CD14-positive monocyte (primary cell): ENCODE measurements around the gene LYPLA2. TPM values are rescaled to one million over a fixed set of nuclear protein-coding genes. Genes with fewer than 3 reads are reported as not detected.

Experiments used
- DNase-seq, 3 donors: peaks; one replicate each; pipeline ENCODE4 v3.0.0-alpha.2; 2011 to 2022
- H2AFZ ChIP-seq: 2 replicates; pipeline ENCODE4 v1.6.0; 2012; ENCODE audit warnings: mild to moderate bottlenecking, low read depth, low read length, inconsistent platforms; ENCODE audit not compliant: insufficient read depth, poor library complexity, severe bottlenecking
- H3K27ac ChIP-seq, 2 donors: 1 replicate in 1 of 2; 2 replicates in 1 of 2; pipeline ENCODE4 v1.5.1; 2012 to 2013; ENCODE audit warnings: low read length in 2 of 2, control low read depth in 1 of 2, inconsistent platforms in 1 of 2, low read depth in 1 of 2, mild to moderate bottlenecking in 1 of 2
- H3K27me3 ChIP-seq, 2 donors: one replicate each; pipeline versions ENCODE4 v1.6.0 to v1.6.1; 2011 to 2013; ENCODE audit warnings: low read length in 2 of 2; ENCODE audit not compliant: control insufficient read depth in 2 of 2, insufficient read depth in 2 of 2
- H3K36me3 ChIP-seq, 2 donors: replicated peaks in 1 of 2; 1 replicate in 1 of 2; 2 replicates in 1 of 2; pipeline versions ENCODE4 v1.5.1 to v1.6.1; 2012 to 2013; ENCODE audit warnings: low read length in 2 of 2, control low read depth in 1 of 2, inconsistent platforms in 1 of 2, mild to moderate bottlenecking in 1 of 2; ENCODE audit not compliant: insufficient read depth in 2 of 2, control insufficient read depth in 1 of 2
- H3K4me1 ChIP-seq, 2 donors: 1 replicate in 1 of 2; 2 replicates in 1 of 2; pipeline versions ENCODE4 v1.5.1 to v1.6.1; 2012 to 2013; ENCODE audit warnings: low read length in 2 of 2, control low read depth in 1 of 2, inconsistent platforms in 1 of 2, mild to moderate bottlenecking in 1 of 2, moderate library complexity in 1 of 2; ENCODE audit not compliant: insufficient read depth in 2 of 2, control insufficient read depth in 1 of 2
- H3K4me2 ChIP-seq: replicated peaks from 2 replicates; pipeline ENCODE3; 2012; ENCODE audit warnings: low read length, moderate library complexity, mild to moderate bottlenecking; ENCODE audit not compliant: poor library complexity, severe bottlenecking; ENCODE audit errors: extremely low read depth
- H3K4me3 ChIP-seq, 3 experiments: fragments of 200-600 bp in 1 of 3; sonication (generic) in 1 of 3; replicated peaks in 1 of 3; 1 replicate in 2 of 3; 2 replicates in 1 of 3; pipeline ENCODE4 v1.5.1; 2011 to 2013; ENCODE audit warnings: low read length in 3 of 3, mild to moderate bottlenecking in 3 of 3, control low read depth in 2 of 3, low read depth in 2 of 3, inconsistent platforms in 1 of 3, moderate library complexity in 1 of 3
- H3K79me2 ChIP-seq: 2 replicates; pipeline ENCODE4 v1.6.0; 2012; ENCODE audit warnings: mild to moderate bottlenecking, control low read depth, inconsistent platforms, low read length, moderate library complexity; ENCODE audit not compliant: insufficient read depth
- H3K9ac ChIP-seq: 2 replicates; pipeline ENCODE4 v1.6.0; 2017; ENCODE audit warnings: low read length, mild to moderate bottlenecking; ENCODE audit not compliant: insufficient read depth, poor library complexity, severe bottlenecking
- H3K9me3 ChIP-seq, 2 donors: replicated peaks in 1 of 2; 1 replicate in 1 of 2; 2 replicates in 1 of 2; pipeline versions ENCODE4 v1.5.1 to v1.6.1; 2012 to 2013; ENCODE audit warnings: low read length in 2 of 2, control low read depth in 1 of 2; ENCODE audit not compliant: control insufficient read depth in 1 of 2, insufficient read depth in 1 of 2
- H4K20me1 ChIP-seq: 2 replicates; pipeline ENCODE4 v1.6.0; 2012; ENCODE audit warnings: mild to moderate bottlenecking, low read length, control low read depth, moderate library complexity; ENCODE audit not compliant: insufficient read depth
- H3K27ac Mint-ChIP-seq, 7 donors: one replicate each; pipeline ENCODE4 v1.8.0; 2020; ENCODE audit warnings: mild to moderate bottlenecking in 7 of 7, mixed read lengths in 7 of 7, moderate library complexity in 6 of 7, inconsistent platforms in 2 of 7
- H3K27me3 Mint-ChIP-seq, 3 donors: one replicate each; pipeline ENCODE4 v1.8.0; 2021 to 2022; ENCODE audit warnings: low read depth in 3 of 3, mild to moderate bottlenecking in 3 of 3, mixed read lengths in 3 of 3, moderate library complexity in 3 of 3, inconsistent platforms in 1 of 3
- H3K36me3 Mint-ChIP-seq, 2 donors: one replicate each; pipeline ENCODE4 v1.8.0; 2020; ENCODE audit warnings: mixed read lengths in 2 of 2, inconsistent platforms in 1 of 2, mild to moderate bottlenecking in 1 of 2
- H3K4me1 Mint-ChIP-seq: one replicate; pipeline ENCODE4 v1.8.0; 2020; ENCODE audit warnings: mild to moderate bottlenecking, mixed read lengths
- H3K4me3 Mint-ChIP-seq, 2 donors: one replicate each; pipeline ENCODE4 v1.8.0; 2020; ENCODE audit warnings: mild to moderate bottlenecking in 2 of 2, mixed read lengths in 2 of 2, moderate library complexity in 1 of 2
- H3K9me3 Mint-ChIP-seq, 7 donors: one replicate each; pipeline ENCODE4 v1.8.0; 2020 to 2022; ENCODE audit warnings: mixed read lengths in 7 of 7, mild to moderate bottlenecking in 6 of 7, moderate library complexity in 6 of 7, inconsistent platforms in 2 of 7
- CTCF ChIP-seq: fragments of 200-600 bp; IDR thresholded peaks from one replicate; pipeline ENCODE4 v1.8.0; 2022; ENCODE audit warnings: antibody characterized with exemption, mild to moderate bottlenecking
- WGBS: methylation state at CpG from one replicate; pipeline ENCODE4 v1.1.5; 2013; ENCODE audit warnings: missing lambda C conversion rate; ENCODE audit not compliant: insufficient coverage; 5-methylcytosine and 5-hydroxymethylcytosine counted together
- intact Hi-C, 2 donors: fragments of 100-400 bp; cut with micrococcal nuclease; formaldehyde crosslinking; loops; one replicate each; pipeline versions ENCODE4 v1.15.0 to v1.15.1; 2023
- polyA plus RNA-seq, 3 donors: library from polyadenylated mRNA; depleted of rRNA in 1 of 3; unstranded in 2 of 3; stranded (reverse) in 1 of 3; fragments of 300-500 nt in 2 of 3; fragments of >200 nt in 1 of 3; fragmentation: Illumina TruSeq in 2 of 3; gene quantifications; 1 replicate in 2 of 3; 2 replicates in 1 of 3; pipeline ENCODE4 v1.2.3, GENCODE V29; 2012 to 2021

The LYPLA2 gene
- polyA plus RNA-seq, 3 donors = 68.3 to 86.7 (median 74.1) TPM

DNA sequence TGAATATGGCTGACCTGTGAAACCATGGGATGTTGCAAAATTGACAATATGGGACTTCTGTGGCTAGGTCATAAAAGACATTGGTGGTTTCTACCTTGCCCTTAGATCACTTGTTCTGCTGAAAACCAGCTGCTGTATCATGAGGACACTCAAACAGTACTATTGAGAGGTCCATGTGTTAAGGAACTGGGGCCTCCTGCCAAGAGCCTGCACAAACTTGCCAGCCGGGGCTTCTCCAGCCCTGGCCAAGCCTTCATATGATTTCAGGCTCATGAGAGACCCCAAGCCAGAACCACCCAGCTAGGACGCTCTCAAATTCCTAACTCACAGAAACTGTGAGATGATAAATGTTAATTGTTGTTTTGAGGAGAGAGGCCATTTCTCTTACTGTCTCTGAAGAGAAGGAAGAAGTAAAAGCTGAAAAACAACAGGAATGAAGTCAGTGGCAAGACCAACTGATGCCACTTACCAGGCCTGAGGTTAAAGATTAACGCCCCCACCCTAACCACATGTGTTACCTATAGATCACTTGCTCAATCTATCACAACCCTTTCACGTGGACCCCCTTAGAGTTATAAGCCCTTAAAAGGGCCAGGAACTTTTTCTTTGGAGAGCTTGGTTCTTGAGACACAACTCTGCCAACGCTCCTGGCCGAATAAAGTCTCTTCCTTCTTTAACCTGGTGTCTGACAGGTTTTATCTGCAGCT, 16.6 kb upstream of the LYPLA2 start:
- no peak overlapping the region for H3K4me3 ChIP-seq
- H4K20me1 ChIP-seq = no peaks in the 10 kb centered on the region
- intact Hi-C loops = loop anchor here (5.0 kb wide), 2 partner anchors 38 to 148 kb away; no protein-coding TSS in a partner anchor
- peaks cover 17% of the 10 kb centered on the region for H3K4me1 Mint-ChIP-seq
- H3K27me3 ChIP-seq = no peaks in the 10 kb centered on the region
- no peaks in the 10 kb centered on the region for H3K9me3 ChIP-seq
- no peak overlapping the region for H3K4me3 Mint-ChIP-seq
- 89% methylated on average over 5 of the region's 6 CpGs for WGBS
- H3K27ac ChIP-seq = no peak overlapping the region
- H3K4me1 ChIP-seq = peaks cover 17 to 18% of the 10 kb centered on the region in 2 donors
- DNase-seq = no peak
- H3K9me3 Mint-ChIP-seq = peaks cover 0 to 2% (median 0%) of the 10 kb centered on the region in 7 donors
- H3K36me3 Mint-ChIP-seq = peaks cover 4 to 10% of the 10 kb centered on the region in 2 donors
- no peaks in the 10 kb centered on the region for H3K36me3 ChIP-seq
- H3K4me2 ChIP-seq = no peak overlapping the region
- H3K27ac Mint-ChIP-seq = no peak overlapping the region
- no peak overlapping the region for H2AFZ ChIP-seq
- H3K9ac ChIP-seq = no peak overlapping the region
- H3K79me2 ChIP-seq = peaks cover 30% of the 10 kb centered on the region
- no peaks in the 10 kb centered on the region for H3K27me3 Mint-ChIP-seq
- no peak for TF ChIP-seq CTCF

- Mint-ChIP-seq H3K4me3 (no peak overlapping the region), H3K36me3 (peaks cover 7 to 8% of the 10 kb centered on the region in 2 donors), H3K27ac (no peak overlapping the region), H3K9me3 (no peaks in the 10 kb centered on the region), H3K4me1 (peaks cover 27% of the 10 kb centered on the region), H3K27me3 (no peaks in the 10 kb centered on the region)
- Histone ChIP-seq H3K36me3 (no peaks in the 10 kb centered on the region), H3K79me2 (peaks cover 47% of the 10 kb centered on the region), H4K20me1 (no peaks in the 10 kb centered on the region), H3K9me3 (no peaks in the 10 kb centered on the region), H2AFZ (no peak overlapping the region), H3K27ac (no peak overlapping the region), H3K4me3 (no peak overlapping the region), H3K4me1 (peaks cover 26 to 28% of the 10 kb centered on the region in 2 donors), H3K4me2 (no peak overlapping the region), H3K9ac (no peak overlapping the region), H3K27me3 (no peaks in the 10 kb centered on the region)
- intact Hi-C loops = no loop called here
- no peak for TF ChIP-seq CTCF
- 78% methylated on average over 1 of the region's 2 CpGs for WGBS
- DNase-seq = no peak
Observed at GRCh38 chr1:23776217-23776616, 14.7 kb upstream of the LYPLA2 start.
